PFSK-1 (cell line): ENCODE data around the gene REPS1.

ENCODE experiments used
- POLR2AphosphoS5 ChIP-seq: IDR thresholded peaks from 2 replicates; pipeline ENCODE4 v1.6.1; 2012; ENCODE audit warnings: low read depth, mild to moderate bottlenecking, control low read depth, low read length, moderate library complexity
- REST ChIP-seq, 2 experiments: IDR thresholded peaks; 2 replicates each; pipeline versions ENCODE4 v1.6.1 to v1.8.0; 2011 to 2012; ENCODE audit warnings: low read depth in 2 of 2, low read length in 2 of 2, control low read depth in 1 of 2, inconsistent platforms in 1 of 2, mild to moderate bottlenecking in 1 of 2, moderate library complexity in 1 of 2; ENCODE audit not compliant: insufficient read depth in 1 of 2

GRCh38 chr6:139020689-139021088 is 32.6 kb upstream of the REPS1 start:
- TF ChIP-seq POLR2AphosphoS5, result no peak
- no peak for TF ChIP-seq REST (IDR thresholded peaks at IDR 0.05; ENCODE audit: insufficient read depth in 1 of 2, low read depth in 2 of 2, low read length in 2 of 2)
